HG02840 (cell line): ENCODE measurements around the gene RIN3.

Experiments used
- ATAC-seq: cut with Tn5 transposase; IDR thresholded peaks from one replicate; pipeline ENCODE4 v1.9.1; 2021; ENCODE audit warnings: mild to moderate bottlenecking, moderate library complexity, moderate number of reproducible peaks; ENCODE audit not compliant: unreplicated experiment, low FRiP score

The RIN3 gene

DNA sequence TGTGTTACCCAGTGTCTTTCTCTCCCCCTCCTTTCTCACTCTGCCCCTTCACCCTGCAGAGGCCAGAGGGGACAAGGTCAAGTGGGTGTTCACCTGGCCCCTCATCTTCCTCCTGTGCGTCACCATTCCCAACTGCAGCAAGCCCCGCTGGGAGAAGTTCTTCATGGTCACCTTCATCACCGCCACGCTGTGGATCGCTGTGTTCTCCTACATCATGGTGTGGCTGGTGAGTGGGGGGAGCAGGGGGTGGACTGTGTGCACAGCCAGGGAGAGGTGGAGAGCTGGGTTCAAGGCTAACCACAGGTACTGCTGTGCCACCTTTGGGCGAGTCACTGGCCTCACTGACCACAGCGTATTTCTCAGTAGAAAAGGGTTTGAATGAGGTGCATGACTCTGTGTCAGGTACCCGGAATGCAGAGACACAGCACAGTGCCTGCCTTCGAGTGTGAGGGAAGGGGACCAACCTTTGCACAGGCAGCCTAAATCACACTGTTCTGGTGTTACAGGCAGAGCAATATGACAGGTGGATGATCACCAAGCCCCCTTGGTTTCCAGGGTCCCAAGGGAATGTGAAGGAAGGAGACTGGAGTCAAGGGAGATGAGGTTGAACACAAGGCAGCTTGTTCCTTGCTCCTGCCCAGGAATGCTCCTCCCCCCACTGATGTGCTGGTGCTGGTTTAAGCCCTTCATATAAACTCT lies 30.8 kb upstream of the RIN3 start:
- no peak for ATAC-seq

DNA sequence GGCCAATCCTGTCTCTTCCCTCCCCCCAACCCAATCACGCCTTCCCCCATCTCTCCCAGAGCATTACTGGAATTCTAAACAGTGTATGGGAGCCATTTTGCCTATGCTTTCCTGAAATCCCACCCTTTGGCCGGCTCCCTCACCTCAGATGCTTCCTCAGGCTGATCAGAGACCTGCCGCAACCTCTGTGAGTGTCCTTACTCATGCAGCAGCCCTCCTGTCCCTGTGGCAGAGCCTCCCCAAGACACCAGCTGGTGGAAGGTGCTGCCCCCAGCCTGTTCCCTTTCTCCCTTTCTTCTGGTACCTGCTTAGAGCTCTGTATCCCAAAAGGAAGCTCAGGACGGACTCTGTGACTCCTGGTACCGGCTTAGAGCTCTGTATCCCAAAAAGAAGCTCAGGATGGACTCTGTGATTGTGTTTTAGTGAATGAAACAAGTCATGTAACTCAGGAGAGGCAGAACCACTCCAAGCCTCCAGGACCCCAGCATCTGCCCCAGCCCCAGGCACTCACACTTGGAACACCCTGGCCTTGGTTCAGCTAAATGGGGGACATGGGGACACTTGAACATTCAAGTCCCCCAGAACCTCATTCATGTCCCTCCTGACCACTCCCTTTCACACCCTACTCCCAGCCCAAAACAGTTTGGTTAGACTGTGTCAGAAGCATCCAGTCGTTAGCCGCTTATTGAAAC lies 29.3 kb upstream of the RIN3 start:
- no peak for ATAC-seq

DNA sequence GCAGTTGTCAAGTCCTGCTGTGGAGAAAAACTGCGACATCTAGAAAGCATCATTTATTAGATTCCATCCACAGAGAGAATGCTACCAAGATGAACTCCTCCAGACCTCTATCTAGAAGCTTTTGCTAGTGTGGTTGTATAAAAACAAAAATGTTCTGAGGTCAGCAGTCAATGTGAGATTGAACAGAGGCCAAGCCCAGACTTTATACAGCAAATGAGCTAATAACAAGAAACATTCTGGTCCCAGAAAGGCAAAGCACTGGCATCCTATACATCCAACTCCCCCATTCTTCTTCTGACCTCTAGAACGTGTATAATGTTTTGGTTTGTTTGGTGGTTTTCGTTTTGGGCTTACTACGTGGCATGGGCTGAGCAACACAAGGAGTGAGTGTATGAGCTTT lies 26.7 kb upstream of the RIN3 start:
- no peak for ATAC-seq

DNA sequence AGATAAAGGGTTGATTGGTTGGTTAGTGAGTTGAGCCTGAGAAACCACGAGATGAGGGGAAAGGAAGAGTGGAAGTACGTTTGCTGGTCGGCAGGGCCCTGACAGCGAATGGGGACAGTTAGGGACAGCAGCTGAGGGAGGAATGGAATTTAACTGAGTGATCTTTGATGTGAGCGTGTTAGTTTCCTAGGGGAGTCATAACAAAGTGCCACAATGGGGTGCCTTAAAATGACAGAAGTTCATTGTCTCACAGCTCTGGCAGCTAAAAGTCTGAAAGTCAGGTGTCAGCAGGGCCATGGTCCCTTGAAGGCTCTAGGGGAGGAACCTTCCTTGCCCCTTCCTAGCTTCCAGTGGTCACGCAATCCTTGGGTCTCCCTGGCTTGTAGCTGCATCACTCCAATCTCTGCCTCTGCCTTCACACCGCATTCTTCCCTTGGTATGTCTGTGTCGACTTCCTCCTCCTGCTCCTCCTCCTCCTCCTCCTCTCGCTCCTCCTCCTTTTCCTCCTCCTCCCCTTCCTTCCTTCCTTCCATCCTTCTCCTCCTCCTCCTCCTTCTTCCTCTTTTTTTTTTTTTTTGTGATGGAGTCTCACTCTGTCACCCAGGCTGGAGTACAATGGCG lies 26.0 kb upstream of the RIN3 start:
- ATAC-seq, result no peak

DNA sequence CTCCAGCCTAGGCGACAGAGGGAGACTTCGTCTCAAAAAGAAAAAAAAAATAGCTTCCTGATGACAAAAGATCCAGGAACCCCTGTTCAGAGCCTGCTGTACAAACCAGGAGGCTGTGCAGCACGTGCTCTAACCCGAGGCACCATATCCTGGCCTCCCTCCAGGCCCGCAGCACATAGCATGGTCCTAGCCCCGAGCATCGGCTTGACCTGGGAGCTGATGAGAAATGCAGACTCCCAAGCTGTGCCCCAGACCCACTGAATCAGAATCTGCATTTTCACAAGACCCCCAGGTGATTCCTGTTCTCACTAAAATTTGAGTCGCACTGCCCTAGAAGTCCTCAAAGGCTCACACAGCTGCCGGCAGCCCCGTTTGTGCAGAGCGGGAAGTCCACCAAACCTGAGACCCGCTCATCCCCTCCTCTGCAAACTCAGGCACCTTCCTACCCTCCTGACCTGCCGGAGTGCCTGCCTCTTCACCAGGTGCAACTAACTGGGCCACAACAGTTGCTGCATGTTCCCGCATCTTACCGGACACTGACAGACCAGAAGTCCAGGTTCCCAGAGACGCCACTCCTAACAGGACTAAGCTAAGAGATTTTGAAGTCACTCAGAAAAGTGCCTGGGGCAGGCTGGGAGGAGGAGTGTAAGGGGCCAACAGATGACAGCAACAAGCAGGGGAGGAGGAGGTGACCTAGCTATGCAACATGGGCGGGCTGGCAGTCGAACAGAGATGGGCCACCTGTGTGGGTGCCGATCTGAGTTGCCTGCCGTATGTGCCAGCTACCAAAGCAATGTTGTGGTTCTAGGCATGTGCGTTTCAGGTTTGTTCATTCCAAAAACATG lies 24.0 kb upstream of the RIN3 start:
- ATAC-seq, result no peak

DNA sequence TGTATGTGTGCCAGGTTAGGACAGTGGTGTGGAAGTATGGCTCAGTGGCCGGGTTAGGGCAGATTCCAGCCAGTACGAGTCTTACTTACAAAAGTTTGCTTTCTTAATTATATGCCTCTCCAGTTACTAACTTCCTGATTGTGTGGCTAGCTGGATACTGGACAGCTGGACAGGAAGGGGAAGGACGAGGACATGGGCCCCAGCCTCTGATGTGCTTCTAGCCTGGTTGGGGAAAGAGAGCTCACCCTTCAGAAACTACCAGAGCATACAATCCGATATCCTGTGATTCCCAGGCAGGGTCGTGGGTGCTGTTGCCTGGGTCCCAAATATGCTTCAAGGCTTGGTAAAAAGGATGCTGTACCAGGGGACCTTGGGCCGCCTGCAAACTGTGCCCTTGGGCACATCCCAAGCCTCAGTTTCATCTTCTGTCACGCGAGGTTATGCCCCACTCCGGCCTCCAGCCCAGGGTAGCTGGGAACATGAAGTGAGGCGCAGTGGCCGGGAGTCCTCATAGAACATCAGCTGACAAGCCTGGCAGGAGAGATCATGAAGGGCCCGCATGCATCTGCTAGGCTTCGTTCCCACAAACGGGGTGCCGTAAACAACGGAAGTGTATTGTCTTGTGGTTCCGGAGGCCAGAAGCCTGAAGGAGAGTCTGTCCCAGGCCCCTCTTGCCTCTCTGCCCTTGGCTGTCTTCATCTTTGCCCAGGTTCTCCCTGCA lies 23.2 kb upstream of the RIN3 start:
- no peak for ATAC-seq

DNA sequence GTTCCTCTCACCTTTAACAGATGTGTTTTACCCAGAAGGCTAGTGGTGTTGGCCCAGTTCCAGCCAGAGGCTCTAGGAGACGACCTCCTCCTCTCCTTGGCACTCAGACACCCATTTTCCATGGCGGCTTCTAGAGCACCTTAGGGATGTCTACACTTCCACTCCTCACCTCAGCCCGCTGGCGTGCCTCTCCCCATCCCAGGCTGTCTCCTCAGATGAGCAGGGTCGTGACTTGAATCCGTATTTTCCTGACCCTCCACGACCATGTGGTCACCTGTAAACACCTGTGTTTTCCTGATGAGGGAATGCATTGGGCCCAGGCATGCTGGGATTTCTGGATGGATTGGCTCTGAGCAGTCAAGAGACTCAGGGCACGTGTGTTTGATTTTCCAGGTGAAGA lies 21.8 kb upstream of the RIN3 start:
- ATAC-seq, result no peak

DNA sequence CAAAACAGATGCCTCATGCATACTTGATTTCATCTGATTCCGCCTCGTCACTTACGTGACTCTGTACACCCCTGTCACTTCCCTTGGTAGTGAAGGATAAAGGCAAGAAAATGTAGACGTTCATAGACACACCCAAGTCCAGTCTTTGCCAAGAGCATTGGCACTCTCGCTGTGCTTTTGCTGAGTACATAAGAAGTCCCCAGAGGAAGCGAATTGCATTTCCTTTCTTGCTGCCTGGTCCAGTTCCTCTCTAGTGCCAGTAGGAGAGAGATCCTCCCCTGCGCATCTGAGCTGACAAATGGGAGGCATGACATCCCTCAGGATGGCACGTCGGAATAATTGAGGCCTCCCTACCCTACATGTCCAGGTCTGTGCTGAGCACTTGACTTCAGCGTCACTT lies 21.3 kb upstream of the RIN3 start:
- ATAC-seq, result no peak

DNA sequence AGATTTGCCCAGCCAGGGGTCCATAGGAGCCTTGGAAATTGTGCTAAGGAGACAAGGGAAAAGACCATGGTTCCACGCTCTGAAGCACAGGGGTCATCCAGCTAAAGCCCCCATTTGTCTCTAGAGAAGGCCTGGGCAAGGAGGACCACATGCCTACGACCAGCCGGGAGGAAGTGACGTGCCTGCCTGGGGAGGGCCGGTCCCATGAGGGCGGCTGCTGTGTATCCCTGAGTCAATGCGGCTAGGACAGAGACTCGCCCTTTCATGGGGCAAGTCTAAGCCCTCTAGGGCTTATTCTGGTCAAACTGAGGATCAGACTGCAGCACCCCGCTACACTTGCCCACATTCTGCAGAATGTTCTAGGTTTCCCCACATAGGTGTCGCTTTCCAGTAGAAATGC lies 20.6 kb upstream of the RIN3 start:
- no peak for ATAC-seq

DNA sequence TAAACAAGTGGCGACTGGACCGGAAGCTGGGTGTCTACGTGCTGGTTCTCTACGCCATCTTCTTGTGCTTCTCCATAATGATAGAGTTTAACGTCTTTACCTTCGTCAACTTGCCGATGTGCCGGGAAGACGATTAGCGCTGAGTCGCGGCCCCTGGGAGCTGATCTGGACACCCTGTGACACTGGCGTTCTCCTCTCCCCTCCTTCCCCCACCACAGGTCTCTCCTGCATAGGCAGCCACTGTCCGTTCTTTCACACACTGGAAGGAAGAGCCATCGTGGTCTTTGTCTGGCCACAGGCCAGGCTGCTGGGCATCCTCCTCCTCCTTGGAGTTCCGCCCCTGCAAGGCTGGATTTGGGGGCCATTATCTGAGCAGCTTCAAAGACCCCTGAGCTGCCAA lies 20.1 kb upstream of the RIN3 start:
- no peak for ATAC-seq

DNA sequence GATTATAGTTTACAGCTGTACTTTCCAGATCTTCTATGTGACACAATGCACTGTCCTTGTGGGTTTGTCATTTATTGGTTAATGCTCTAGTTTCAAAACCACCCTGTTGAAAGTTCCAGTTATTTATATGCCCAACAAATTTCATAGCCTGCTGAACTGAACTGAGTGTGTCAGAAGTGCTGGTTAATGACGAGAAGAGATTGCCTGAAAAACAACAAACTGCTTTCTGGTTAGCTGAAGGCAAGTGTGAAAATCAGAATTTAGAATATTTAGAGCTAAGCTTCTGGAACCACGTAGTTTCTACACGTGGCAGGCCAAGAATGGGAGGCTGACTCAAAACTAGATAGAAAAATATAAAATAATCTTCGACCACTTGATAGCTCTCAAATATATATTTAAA lies 19.1 kb upstream of the RIN3 start:
- ATAC-seq, result no peak

DNA sequence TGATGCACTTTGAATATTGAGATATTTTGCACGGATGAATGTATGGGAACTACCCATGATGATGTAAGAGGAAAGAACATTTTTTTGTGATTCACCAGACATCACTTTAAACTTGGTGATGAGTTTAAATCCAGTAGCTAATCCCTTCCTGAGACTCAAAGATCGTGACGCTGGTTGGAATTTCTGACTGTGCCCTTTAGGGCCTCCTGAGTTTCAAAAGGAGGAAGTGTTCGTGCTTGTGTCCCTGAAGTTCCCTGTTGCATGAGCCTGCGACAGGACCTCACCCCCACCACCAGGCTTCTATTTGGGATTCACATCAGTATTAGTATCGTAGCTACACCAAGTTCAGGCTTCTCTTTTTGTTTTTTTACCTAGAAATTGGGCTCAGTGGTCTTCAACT lies 18.6 kb upstream of the RIN3 start:
- no peak for ATAC-seq

DNA sequence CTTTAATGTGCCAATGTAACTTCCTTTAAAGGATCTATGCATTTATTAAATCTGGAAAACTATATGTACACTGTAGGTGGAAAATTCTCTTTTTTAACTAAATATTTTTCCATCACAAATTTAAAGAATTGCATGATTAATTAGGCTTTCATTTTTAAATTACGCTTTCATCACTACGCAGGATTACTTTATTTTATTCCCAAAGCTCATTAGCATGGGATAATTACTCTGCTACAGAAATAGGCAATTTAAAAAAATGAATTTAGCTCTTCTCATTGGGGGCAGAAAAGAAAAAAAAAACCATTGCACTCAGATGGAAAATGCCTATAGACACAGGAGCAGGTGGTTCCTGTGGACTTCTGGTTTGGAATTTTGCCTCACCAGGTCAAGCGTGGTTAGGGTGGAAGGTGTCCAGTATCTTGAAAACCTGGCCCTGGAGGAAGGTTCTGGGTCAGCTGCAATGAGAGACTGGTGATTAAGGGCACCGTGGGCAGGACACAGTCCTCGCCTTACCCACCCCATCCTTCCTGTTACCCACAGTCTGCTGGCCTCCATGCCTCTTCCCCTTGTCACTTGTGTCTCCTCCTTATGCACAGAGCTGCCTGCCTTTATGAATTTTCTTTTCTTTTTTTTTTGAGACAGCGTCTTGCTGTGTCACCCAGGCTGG lies 17.3 kb upstream of the RIN3 start:
- no peak for ATAC-seq

DNA sequence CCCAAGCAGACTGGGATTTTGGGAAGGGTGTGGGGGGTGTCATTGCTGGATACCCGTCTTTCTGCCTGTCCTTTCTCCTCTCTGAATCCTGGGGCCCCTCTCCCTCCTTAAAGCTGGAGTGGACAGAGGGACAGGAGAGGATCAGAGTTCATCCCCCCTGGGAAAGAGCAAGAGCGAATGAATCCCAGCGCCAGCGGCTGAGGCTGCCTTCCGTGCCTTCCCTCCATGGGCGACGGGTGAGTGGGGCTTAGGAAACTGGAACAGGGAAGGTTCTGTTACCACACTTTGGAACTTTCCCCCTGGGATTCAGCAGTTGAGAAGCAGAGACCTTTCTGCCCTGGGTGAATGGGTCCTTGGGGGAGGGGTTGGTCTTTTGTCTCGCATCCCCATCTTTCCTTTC lies 16.2 kb upstream of the RIN3 start:
- no peak for ATAC-seq

DNA sequence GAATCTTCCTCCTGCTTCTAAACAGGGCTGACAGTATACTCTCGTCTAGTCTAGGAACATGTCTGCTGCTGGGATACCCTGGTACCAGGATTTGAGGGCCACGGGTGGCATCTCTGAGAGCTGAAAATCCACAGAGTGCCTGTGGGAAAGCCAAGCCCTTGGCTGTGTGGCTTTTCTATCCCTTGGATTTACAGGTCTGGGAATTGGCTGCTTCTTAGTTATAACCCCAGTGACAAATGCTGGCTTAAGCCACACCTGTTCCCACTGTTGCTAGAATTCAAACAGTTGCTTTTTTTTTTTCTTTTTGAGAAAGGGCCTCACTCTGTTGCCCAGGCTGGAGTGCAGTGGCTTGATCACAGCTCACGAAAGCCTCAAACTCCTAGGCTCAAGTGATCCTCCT lies 14.3 kb upstream of the RIN3 start:
- ATAC-seq, result no peak

DNA sequence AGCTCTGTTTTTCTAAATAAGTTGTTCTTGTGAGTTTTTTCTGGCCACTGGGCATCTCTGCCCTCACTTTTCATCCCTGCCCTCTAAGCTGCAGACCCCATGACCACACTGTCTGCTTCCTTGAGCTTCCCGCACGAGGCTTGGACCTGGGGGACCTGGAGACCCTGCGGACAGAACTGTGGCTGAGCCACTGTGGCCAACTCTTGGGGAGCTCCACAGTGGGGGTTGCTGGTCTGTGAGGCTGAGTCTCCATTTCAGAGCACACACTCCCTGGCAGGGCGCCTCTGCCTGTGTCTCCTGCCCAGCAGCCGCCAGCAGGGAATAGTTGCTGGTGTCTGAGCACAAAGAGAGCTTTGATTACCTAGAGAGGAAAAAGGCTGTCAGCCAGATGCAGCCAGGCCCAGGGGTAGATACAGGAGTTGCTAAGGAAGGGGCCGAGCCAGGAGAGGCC lies 13.1 kb upstream of the RIN3 start:
- ATAC-seq, result no peak

DNA sequence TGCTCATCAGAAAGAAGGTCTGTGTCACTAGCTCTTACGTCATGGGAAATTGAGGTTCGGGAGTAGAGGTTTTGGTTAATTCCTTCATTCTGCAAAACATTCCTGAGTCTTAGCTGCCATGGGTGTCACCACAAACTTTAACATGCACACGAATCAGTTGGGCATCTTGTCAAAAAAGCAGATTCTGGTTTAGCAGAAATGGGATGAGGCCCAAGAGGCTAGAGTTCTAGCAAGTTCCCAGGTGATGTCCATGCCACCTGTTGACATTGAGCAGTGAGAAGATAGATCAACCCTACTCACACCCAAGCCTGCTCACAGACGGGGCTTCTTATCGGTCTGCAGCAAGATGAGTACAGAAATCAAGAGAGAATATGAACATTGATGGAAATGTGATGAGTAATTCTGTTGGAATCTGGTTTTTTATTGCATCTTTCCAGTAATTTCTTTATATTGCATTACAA lies 11.7 kb upstream of the RIN3 start:
- ATAC-seq, result no peak

DNA sequence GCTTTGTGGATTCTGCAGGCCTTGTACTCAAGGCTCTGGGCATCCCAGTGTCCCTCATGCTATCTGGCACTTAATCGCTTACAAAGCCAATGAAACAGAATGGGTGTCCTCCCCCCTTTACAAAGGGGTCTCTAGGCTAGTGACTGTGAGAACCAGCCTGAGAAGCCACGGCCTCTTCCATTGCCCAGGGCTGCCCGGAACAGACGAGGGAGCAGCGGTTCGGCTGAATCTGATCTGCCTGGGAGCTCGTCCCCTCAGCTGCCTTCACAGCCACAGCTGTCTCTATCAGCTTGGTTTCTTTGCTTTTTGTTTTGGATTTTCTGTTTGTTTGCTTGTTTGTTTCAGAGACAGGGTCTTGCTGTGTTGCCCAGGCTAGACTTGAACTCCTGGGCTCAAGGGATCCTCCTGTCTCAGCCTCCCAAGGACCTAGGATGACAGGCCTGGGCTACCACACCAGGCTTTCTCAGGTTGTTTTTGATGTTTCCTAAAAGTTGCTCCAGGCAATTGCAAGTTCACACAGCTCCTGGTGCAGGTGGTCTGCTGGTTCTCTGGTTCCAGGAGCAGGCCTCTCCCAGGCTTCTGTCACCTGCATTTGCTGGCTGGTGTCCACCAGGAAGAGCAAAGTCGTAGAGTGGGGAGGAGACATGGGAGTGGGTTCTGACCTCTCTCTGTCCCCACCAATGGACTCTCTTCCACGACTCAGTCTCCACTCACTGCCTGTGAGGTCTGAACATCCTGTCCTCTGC lies 10.9 kb upstream of the RIN3 start:
- ATAC-seq, result no peak
